ENCODE measurements around the gene FBXO31. TPM values are rescaled to one million over a fixed set of nuclear protein-coding genes. Genes with fewer than 3 reads are reported as not detected.
A peak's percentile ranks its signal among the peaks of the same experiment; 100 is the strongest.

The FBXO31 gene
- total and polyA plus RNA-seq, 12 donors = 15.1 to 94.3 (median 72.4) TPM

- ATAC-seq (peak in 5 of 8 donors; percentile 35 to 56 (median 49)), DNase-seq (no peak)
- no peak overlapping the region for H3K4me3 ChIP-seq
Measured at GRCh38 chr16:87297918-87298631, 85.5 kb downstream of the FBXO31 start.

GRCh38 chr16:87297407-87297806 lies 86.2 kb downstream of the FBXO31 start:
- Histone ChIP-seq H3K36me3 (peaks cover 0 to 2% (median 0%) of the 10 kb centered on the region in 9 donors), H3K9me3 (peaks cover 0 to 1% (median 0%) of the 10 kb centered on the region in 11 donors), H3K4me3 (no peak overlapping the region), H3K27ac (no peak overlapping the region), H3K4me1 (no peaks in the 10 kb centered on the region), H3K27me3 (no peaks in the 10 kb centered on the region)
- 90 to 92% methylated on average over 5 of the region's 5 CpGs for WGBS, 2 donors
- no peak for TF ChIP-seq CTCF (IDR thresholded peaks at IDR 0.05)
- intact Hi-C loops (cut with DNase I) = loop anchor here in 3 of 10 donors (5.0 kb wide), 1 partner anchor 735 kb away; no protein-coding TSS in a partner anchor
- ATAC-seq (peak in 2 of 8 donors; percentile 16 to 24), DNase-seq (no peak)

More at GRCh38 chr16:87297918-87298631, 85.5 kb downstream of the FBXO31 start:
- no peaks in the 10 kb centered on the region for H3K4me1 ChIP-seq
- peaks cover 0 to 5% (median 0%) of the 10 kb centered on the region in 9 donors for H3K36me3 ChIP-seq
- H3K27me3 ChIP-seq = no peaks in the 10 kb centered on the region
- intact Hi-C loops (cut with DNase I) = loop anchor here in 3 of 10 donors (5.0 kb wide), 1 partner anchor 736 kb away; no protein-coding TSS in a partner anchor
- no peaks in the 10 kb centered on the region for H3K9me3 ChIP-seq
- H3K27ac ChIP-seq = no peak overlapping the region
- TF ChIP-seq CTCF (IDR thresholded peaks at IDR 0.05) = peak; percentile 13 to 72 (median 62)
- WGBS, 2 donors = 44 to 49% methylated on average over 15 of the region's 15 CpGs

GRCh38 chr16:87295661-87296531 lies 87.7 kb downstream of the FBXO31 start:
- 85 to 89% methylated on average over 20 of the region's 20 CpGs for WGBS, 2 donors
- ATAC-seq (peak in 1 of 8 donors; percentile 29), DNase-seq (no peak)
- Histone ChIP-seq H3K9me3 (peaks cover 0 to 9% (median 0%) of the 10 kb centered on the region in 11 donors), H3K27me3 (no peaks in the 10 kb centered on the region), H3K27ac (no peak overlapping the region), H3K4me1 (no peaks in the 10 kb centered on the region), H3K36me3 (no peaks in the 10 kb centered on the region), H3K4me3 (no peak overlapping the region)
- intact Hi-C loops (cut with DNase I) = loop anchor here in 3 of 10 donors (5.0 kb wide), 1 partner anchor 734 kb away; no protein-coding TSS in a partner anchor
- no peak for TF ChIP-seq CTCF (IDR thresholded peaks at IDR 0.05)

GRCh38 chr16:87295259-87295658 lies 88.3 kb downstream of the FBXO31 start:
- no peak for ATAC-seq
- Histone ChIP-seq H3K9me3 (peaks cover 0 to 9% (median 0%) of the 10 kb centered on the region in 11 donors), H3K27ac (no peak overlapping the region), H3K4me1 (no peaks in the 10 kb centered on the region), H3K4me3 (no peak overlapping the region), H3K36me3 (no peaks in the 10 kb centered on the region), H3K27me3 (no peaks in the 10 kb centered on the region)
- TF ChIP-seq CTCF (IDR thresholded peaks at IDR 0.05) = no peak
- WGBS, 2 donors = 95% methylated on average over 4 of the region's 4 CpGs
- no peak for DNase-seq
- intact Hi-C loops (cut with DNase I) = loop anchor here in 3 of 10 donors (5.0 kb wide), 1 partner anchor 733 kb away; no protein-coding TSS in a partner anchor

All from heart right ventricle (tissue), 16 donors.